ENCODE data around the gene ARHGAP18. TPM values are rescaled to one million over a fixed set of nuclear protein-coding genes. Genes with fewer than 3 reads are reported as not detected.

ARHGAP18 gene
- total RNA-seq, 2 donors from 2014 or later = 18.7 to 28.3 TPM

- no peak for TF ChIP-seq CTCF (IDR thresholded peaks at IDR 0.05)
- Histone ChIP-seq H3K4me3 (no peak overlapping the region), H3K27ac (no peak overlapping the region), H3K9ac (ENCODE audit: low read depth in 2 of 2, low read length in 2 of 2) (no peak overlapping the region), H3K36me3 (no peaks in the 10 kb centered on the region), H3K4me1 (no peaks in the 10 kb centered on the region), H3K9me3 (no peaks in the 10 kb centered on the region), H3K27me3 (no peaks in the 10 kb centered on the region)
- DNase-seq = no peak
- intact Hi-C loops (cut with DNase I) = no loop called here
Measured at GRCh38 chr6:129586815-129587214, 123.2 kb downstream of the ARHGAP18 start.

- no peak for DNase-seq
- intact Hi-C loops (cut with DNase I) = loop anchor here (5.0 kb wide), 1 partner anchor 82 kb away; no protein-coding TSS in a partner anchor
Measured at GRCh38 chr6:129583866-129584265, 126.1 kb downstream of the ARHGAP18 start.

GRCh38 chr6:129578315-129578714 is 131.7 kb downstream of the ARHGAP18 start:
- no peaks in the 10 kb centered on the region for H3K27me3 ChIP-seq
- no peak overlapping the region for H3K4me3 ChIP-seq
- no peak overlapping the region for H3K27ac ChIP-seq
- no peaks in the 10 kb centered on the region for H3K9me3 ChIP-seq
- H3K9ac ChIP-seq (ENCODE audit: low read depth in 2 of 2, low read length in 2 of 2) = no peak overlapping the region
- intact Hi-C loops (cut with DNase I) = no loop called here
- TF ChIP-seq CTCF (IDR thresholded peaks at IDR 0.05) = no peak
- no peaks in the 10 kb centered on the region for H3K36me3 ChIP-seq
- no peaks in the 10 kb centered on the region for H3K4me1 ChIP-seq
- no peak for DNase-seq

More at GRCh38 chr6:129583866-129584265, 126.1 kb downstream of the ARHGAP18 start:
- TF ChIP-seq CTCF (IDR thresholded peaks at IDR 0.05) = no peak
- H3K27me3 ChIP-seq = no peaks in the 10 kb centered on the region
- H3K4me1 ChIP-seq = no peaks in the 10 kb centered on the region
- H3K4me3 ChIP-seq = no peak overlapping the region
- no peak overlapping the region for H3K9ac ChIP-seq (ENCODE audit: low read depth in 2 of 2, low read length in 2 of 2)
- H3K27ac ChIP-seq = no peak overlapping the region
- H3K36me3 ChIP-seq = no peaks in the 10 kb centered on the region
- no peaks in the 10 kb centered on the region for H3K9me3 ChIP-seq

DNA sequence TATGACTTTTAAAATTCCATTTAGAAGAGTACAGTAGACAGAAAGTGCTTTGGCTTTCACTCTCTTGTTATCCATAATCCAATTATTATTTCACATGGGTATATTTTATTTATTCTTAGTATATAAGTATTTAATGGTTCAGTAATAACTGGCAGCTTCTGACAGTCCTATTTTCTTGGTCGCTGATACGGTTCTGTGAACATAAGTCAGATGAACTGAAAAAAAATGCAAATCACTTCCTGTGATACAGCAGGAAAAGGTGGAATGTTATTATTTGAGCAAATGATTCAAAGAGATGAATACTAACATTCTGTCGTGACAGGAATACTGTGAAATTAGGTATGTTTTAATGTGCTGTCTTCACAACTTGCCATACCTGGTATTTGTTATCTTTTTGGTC is 132.3 kb downstream of the ARHGAP18 start:
- no peak overlapping the region for H3K9ac ChIP-seq (ENCODE audit: low read depth in 2 of 2, low read length in 2 of 2)
- intact Hi-C loops (cut with DNase I) = no loop called here
- DNase-seq = no peak

DNA sequence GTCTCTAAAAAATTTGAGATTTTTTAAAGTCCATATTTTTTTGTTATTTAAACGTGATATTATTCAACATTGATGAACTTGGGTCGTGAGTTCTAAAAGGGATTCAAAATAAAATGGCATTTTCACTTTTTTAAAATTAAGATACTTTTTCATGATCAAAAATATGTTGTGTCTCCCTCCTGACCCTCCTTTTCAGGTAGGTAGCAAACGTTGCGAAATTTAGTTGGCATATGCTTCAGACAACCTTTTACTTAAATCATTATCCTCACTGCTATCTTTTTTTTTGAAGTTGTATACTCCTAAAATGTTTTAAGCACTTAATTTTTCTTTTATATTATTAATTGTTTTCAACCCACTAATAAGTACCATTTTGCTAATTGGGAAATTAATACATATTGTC is 133.5 kb downstream of the ARHGAP18 start:
- no peaks in the 10 kb centered on the region for H3K9me3 ChIP-seq
- no peaks in the 10 kb centered on the region for H3K36me3 ChIP-seq
- no peak overlapping the region for H3K9ac ChIP-seq (ENCODE audit: low read depth in 2 of 2, low read length in 2 of 2)
- intact Hi-C loops (cut with DNase I) = no loop called here
- no peak overlapping the region for H3K27ac ChIP-seq
- H3K4me3 ChIP-seq = no peak overlapping the region
- H3K27me3 ChIP-seq = no peaks in the 10 kb centered on the region
- no peak for TF ChIP-seq CTCF (IDR thresholded peaks at IDR 0.05)
- DNase-seq = no peak
- no peaks in the 10 kb centered on the region for H3K4me1 ChIP-seq

More for the DNA sequence above, 132.3 kb downstream of the ARHGAP18 start:
- no peaks in the 10 kb centered on the region for H3K27me3 ChIP-seq
- no peaks in the 10 kb centered on the region for H3K9me3 ChIP-seq
- no peaks in the 10 kb centered on the region for H3K4me1 ChIP-seq
- H3K36me3 ChIP-seq = no peaks in the 10 kb centered on the region
- H3K27ac ChIP-seq = no peak overlapping the region
- no peak overlapping the region for H3K4me3 ChIP-seq
- TF ChIP-seq CTCF (IDR thresholded peaks at IDR 0.05) = no peak
